Measurements from ENCODE around the gene BZW2. TPM values are rescaled to one million over a fixed set of nuclear protein-coding genes. Genes with fewer than 3 reads are reported as not detected.

BZW2 gene
- total RNA-seq, 1 donor from 2014 or later, result 84.9 TPM

DNA sequence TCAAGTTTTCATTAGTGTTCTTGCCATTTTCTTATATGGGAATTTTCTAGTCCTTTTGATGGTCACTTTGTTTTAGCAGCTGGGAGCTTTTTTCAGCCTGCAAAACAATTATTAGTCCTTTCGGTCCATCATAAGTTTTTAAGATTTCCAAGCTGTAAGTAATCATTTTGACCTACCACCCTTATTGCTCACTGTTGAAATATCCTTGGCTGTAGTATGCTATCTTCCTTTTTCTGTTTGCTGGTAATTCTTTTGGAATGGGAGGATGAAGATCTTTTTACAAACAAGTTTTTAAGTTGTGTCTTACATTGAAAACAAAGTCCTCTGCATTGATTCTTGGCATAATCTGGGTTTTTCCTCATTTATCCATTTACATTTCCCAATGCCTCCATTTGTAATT lies 24.0 kb downstream of the BZW2 start:
- peak; percentile 87 for FAIRE-seq
- Mint-ChIP-seq H3K27me3 (ENCODE audit: low read depth, unreplicated experiment) (no peaks in the 10 kb centered on the region), H3K4me1 (ENCODE audit: low read depth, unreplicated experiment) (peaks cover 32% of the 10 kb centered on the region), H3K9me3 (ENCODE audit: unreplicated experiment) (no peaks in the 10 kb centered on the region), H3K36me3 (ENCODE audit: low read depth, unreplicated experiment) (peaks cover 1% of the 10 kb centered on the region), H3K4me3 (ENCODE audit: unreplicated experiment) (no peak overlapping the region), H3K27ac (ENCODE audit: unreplicated experiment) (no peak overlapping the region)
- Histone ChIP-seq H3K27ac (ENCODE audit: low read depth, low read length) (peak overlapping the region; percentile 71), H3K36me3 (ENCODE audit: insufficient read depth, low read length) (peaks cover 12% of the 10 kb centered on the region), H3K4me3 (ENCODE audit: insufficient read depth, low read depth, low read length) (no peak overlapping the region), H3K4me2 (ENCODE audit: low read length) (peak overlapping the region; percentile 47), H4K20me1 (ENCODE audit: insufficient read depth, low read length) (peaks cover 3% of the 10 kb centered on the region), H3K9me3 (ENCODE audit: insufficient read depth, low read depth, low read length) (no peaks in the 10 kb centered on the region), H2AFZ (ENCODE audit: low read depth, low read length) (no peak overlapping the region), H3K79me2 (ENCODE audit: insufficient read depth, low read length) (peaks cover 50% of the 10 kb centered on the region), H3K4me1 (ENCODE audit: insufficient read depth, low read length) (peaks cover 30% of the 10 kb centered on the region), H3K9ac (ENCODE audit: low read length) (peak overlapping the region; percentile 17), H3K27me3 (ENCODE audit: insufficient read depth, low read length) (no peaks in the 10 kb centered on the region)
- peak; percentile 74 for DNase-seq (ENCODE audit: low read depth)
- no peak for TF ChIP-seq CTCF (IDR thresholded peaks at IDR 0.05; ENCODE audit: insufficient read depth, low read depth, low read length)
- no peak for TF ChIP-seq EZH2 (IDR thresholded peaks at IDR 0.05; ENCODE audit: insufficient read depth, low read length)

DNA sequence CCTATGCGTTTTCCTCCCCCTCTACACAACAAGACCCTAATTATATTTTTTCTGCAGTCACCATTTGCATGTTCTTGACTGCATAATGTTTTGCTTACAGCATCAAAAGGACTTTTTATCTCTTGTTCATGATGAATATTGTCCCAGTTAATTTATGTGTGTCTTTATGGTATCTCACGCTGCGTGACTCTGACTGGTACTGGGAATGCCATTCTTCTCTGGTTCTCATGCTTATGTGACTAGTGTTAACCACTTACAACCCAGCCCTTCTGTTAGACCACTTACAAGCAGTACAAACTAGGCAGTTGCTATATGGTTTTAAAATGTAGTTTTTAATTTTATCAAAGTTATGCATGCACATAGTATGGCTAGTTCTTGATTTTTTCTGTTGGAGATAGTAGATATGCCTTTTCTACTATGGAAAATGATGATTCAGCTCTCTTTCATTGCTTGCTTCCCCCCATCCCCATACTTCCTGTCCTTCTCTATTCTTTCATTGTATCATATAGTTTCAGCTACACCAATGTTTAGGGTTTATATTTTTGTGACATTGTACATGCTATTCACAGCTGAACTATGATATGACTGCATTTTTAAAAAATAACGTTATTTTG lies 24.9 kb downstream of the BZW2 start:
- Histone ChIP-seq H3K27me3 (ENCODE audit: insufficient read depth, low read length) (no peaks in the 10 kb centered on the region), H3K79me2 (ENCODE audit: insufficient read depth, low read length) (peaks cover 47% of the 10 kb centered on the region), H3K9ac (ENCODE audit: low read length) (no peak overlapping the region), H3K4me1 (ENCODE audit: insufficient read depth, low read length) (peaks cover 30% of the 10 kb centered on the region), H3K36me3 (ENCODE audit: insufficient read depth, low read length) (peaks cover 18% of the 10 kb centered on the region), H3K4me2 (ENCODE audit: low read length) (no peak overlapping the region), H4K20me1 (ENCODE audit: insufficient read depth, low read length) (peaks cover 3% of the 10 kb centered on the region), H2AFZ (ENCODE audit: low read depth, low read length) (no peak overlapping the region), H3K27ac (ENCODE audit: low read depth, low read length) (peak overlapping the region; percentile 71), H3K4me3 (ENCODE audit: insufficient read depth, low read depth, low read length) (no peak overlapping the region), H3K9me3 (ENCODE audit: insufficient read depth, low read depth, low read length) (no peaks in the 10 kb centered on the region)
- Mint-ChIP-seq H3K36me3 (ENCODE audit: low read depth, unreplicated experiment) (peaks cover 8% of the 10 kb centered on the region), H3K27me3 (ENCODE audit: low read depth, unreplicated experiment) (no peaks in the 10 kb centered on the region), H3K27ac (ENCODE audit: unreplicated experiment) (no peak overlapping the region), H3K9me3 (ENCODE audit: unreplicated experiment) (no peaks in the 10 kb centered on the region), H3K4me3 (ENCODE audit: unreplicated experiment) (no peak overlapping the region), H3K4me1 (ENCODE audit: low read depth, unreplicated experiment) (peaks cover 32% of the 10 kb centered on the region)
- TF ChIP-seq EZH2 (IDR thresholded peaks at IDR 0.05; ENCODE audit: insufficient read depth, low read length), result no peak
- no peak for TF ChIP-seq CTCF (IDR thresholded peaks at IDR 0.05; ENCODE audit: insufficient read depth, low read depth, low read length)
- FAIRE-seq (no peak), DNase-seq (ENCODE audit: low read depth) (no peak)

DNA sequence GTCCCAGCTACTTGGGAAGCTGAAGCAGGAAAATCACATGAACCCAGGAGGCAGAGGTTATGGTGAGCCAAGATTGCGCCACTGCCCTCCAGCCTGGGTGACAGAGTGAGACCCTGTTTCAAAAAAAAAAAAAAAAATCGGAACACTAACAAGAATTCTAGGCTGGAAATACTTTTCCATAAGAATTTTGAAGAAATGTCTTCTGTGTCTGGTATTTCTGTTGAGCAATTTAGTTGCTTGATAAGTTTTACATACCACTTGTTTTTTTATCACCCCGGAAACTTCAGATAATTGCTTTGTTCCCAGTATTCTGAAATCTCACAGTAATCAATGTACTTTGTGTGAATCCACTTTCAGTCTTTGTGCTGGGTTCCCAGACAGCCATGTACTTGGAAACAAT lies 25.8 kb downstream of the BZW2 start:
- H3K27ac ChIP-seq (ENCODE audit: low read depth, low read length), result no peak overlapping the region
- peaks cover 3% of the 10 kb centered on the region for H4K20me1 ChIP-seq (ENCODE audit: insufficient read depth, low read length)
- peaks cover 17% of the 10 kb centered on the region for H3K36me3 ChIP-seq (ENCODE audit: insufficient read depth, low read length)
- no peak overlapping the region for H3K9ac ChIP-seq (ENCODE audit: low read length)
- TF ChIP-seq EZH2 (IDR thresholded peaks at IDR 0.05; ENCODE audit: insufficient read depth, low read length) (no peak), CTCF (IDR thresholded peaks at IDR 0.05; ENCODE audit: insufficient read depth, low read depth, low read length) (no peak)
- no peak overlapping the region for H3K27ac Mint-ChIP-seq (ENCODE audit: unreplicated experiment)
- no peaks in the 10 kb centered on the region for H3K9me3 ChIP-seq (ENCODE audit: insufficient read depth, low read depth, low read length)
- H3K27me3 Mint-ChIP-seq (ENCODE audit: low read depth, unreplicated experiment), result no peaks in the 10 kb centered on the region
- H3K27me3 ChIP-seq (ENCODE audit: insufficient read depth, low read length), result no peaks in the 10 kb centered on the region
- peaks cover 32% of the 10 kb centered on the region for H3K4me1 Mint-ChIP-seq (ENCODE audit: low read depth, unreplicated experiment)
- H3K4me1 ChIP-seq (ENCODE audit: insufficient read depth, low read length), result peaks cover 30% of the 10 kb centered on the region
- H3K4me3 Mint-ChIP-seq (ENCODE audit: unreplicated experiment), result no peak overlapping the region
- H3K4me3 ChIP-seq (ENCODE audit: insufficient read depth, low read depth, low read length), result no peak overlapping the region
- no peak for FAIRE-seq
- no peak overlapping the region for H3K4me2 ChIP-seq (ENCODE audit: low read length)
- peaks cover 11% of the 10 kb centered on the region for H3K36me3 Mint-ChIP-seq (ENCODE audit: low read depth, unreplicated experiment)
- H3K79me2 ChIP-seq (ENCODE audit: insufficient read depth, low read length), result peaks cover 50% of the 10 kb centered on the region
- no peak overlapping the region for H2AFZ ChIP-seq (ENCODE audit: low read depth, low read length)
- DNase-seq (ENCODE audit: low read depth), result no peak
- H3K9me3 Mint-ChIP-seq (ENCODE audit: unreplicated experiment), result no peaks in the 10 kb centered on the region
